OCI-LY3 (cell line): ENCODE measurements around the gene PHF10.

Experiments used
- H2AFZ ChIP-seq: fragments of 200-600, 300-600 bp; shearing (Covaris generic); 2 replicates; pipeline ENCODE4 v1.6.0; 2014; ENCODE audit warnings: antibody characterized with exemption, low read depth, low read length
- H3K27ac ChIP-seq: fragments of 200-600, 300-600 bp; sonication (generic); 2 replicates; pipeline ENCODE4 v1.5.1; 2014; ENCODE audit warnings: mild to moderate bottlenecking, low read length, moderate library complexity, mixed read lengths
- H3K27me3 ChIP-seq: fragments of 200-600, 300-600 bp; sonication (generic); 2 replicates; pipeline ENCODE4 v1.6.1; 2014; ENCODE audit warnings: low read depth, low read length, mixed read lengths
- H3K36me3 ChIP-seq: fragments of 200-600, 300-600 bp; sonication (generic); replicated peaks from 2 replicates; pipeline ENCODE3; 2014; ENCODE audit warnings: low read depth, low read length, mixed read lengths
- H3K4me1 ChIP-seq: fragments of 300-600, 200-600 bp; sonication (generic); 2 replicates; pipeline ENCODE4 v1.6.1; 2014; ENCODE audit warnings: low read length, mixed read lengths
- H3K4me2 ChIP-seq: fragments of 200-600, 300-600 bp; sonication (generic); 2 replicates; pipeline ENCODE4 v1.6.1; 2014; ENCODE audit warnings: low read length, mixed read lengths
- H3K4me3 ChIP-seq: fragments of 300-600, 200-600 bp; sonication (generic); 2 replicates; pipeline ENCODE4 v1.5.1; 2014; ENCODE audit warnings: antibody characterized with exemption, mild to moderate bottlenecking, low read length, moderate library complexity
- H3K79me2 ChIP-seq: fragments of 300-600, 200-600 bp; shearing (Covaris generic); 2 replicates; pipeline ENCODE4 v1.6.1; 2014; ENCODE audit warnings: mild to moderate bottlenecking, low read length, mixed read lengths
- H3K9ac ChIP-seq: fragments of 300-600, 200-600 bp; shearing (Covaris generic); 2 replicates; pipeline ENCODE4 v1.6.0; 2014; ENCODE audit warnings: mild to moderate bottlenecking, low read length, moderate library complexity
- H3K9me3 ChIP-seq: fragments of 200-600, 300-600 bp; shearing (Covaris generic); 2 replicates; pipeline ENCODE4 v1.6.1; 2014; ENCODE audit warnings: low read length, mixed read lengths; ENCODE audit not compliant: insufficient read depth
- H4K20me1 ChIP-seq: fragments of 200-600, 300-600 bp; sonication (generic); 2 replicates; pipeline ENCODE4 v1.6.1; 2016; ENCODE audit warnings: low read length, mixed read lengths; ENCODE audit not compliant: insufficient read depth
- CTCF ChIP-seq: fragments of 200-600, 300-600 bp; sonication (generic); IDR thresholded peaks from 2 replicates; pipeline ENCODE4 v1.5.1; 2014; ENCODE audit warnings: antibody characterized with exemption, low read length, low read depth
- EZH2phosphoT487 ChIP-seq: fragments of 200-600 bp; shearing (Covaris generic); IDR thresholded peaks from 2 replicates; pipeline ENCODE4 v1.6.1; 2018; ENCODE audit warnings: antibody characterized with exemption, mixed run types, low read depth

PHF10 gene

GRCh38 chr6:169702840-169703246 is 21.5 kb downstream of the PHF10 start:
- Histone ChIP-seq H3K36me3 (peaks cover 3% of the 10 kb centered on the region), H2AFZ (no peak overlapping the region), H3K9ac (peak overlapping the region; percentile 94), H3K4me1 (peaks cover 22% of the 10 kb centered on the region), H3K27ac (peak overlapping the region; percentile 70), H4K20me1 (0 out of 2 replicates have a peak, but pooled peaks cover 17% of the 10 kb centered on the region), H3K4me2 (peak overlapping the region; percentile 96), H3K4me3 (peak overlapping the region; percentile 97), H3K9me3 (no peaks in the 10 kb centered on the region), H3K79me2 (peaks cover 60% of the 10 kb centered on the region), H3K27me3 (no peaks in the 10 kb centered on the region)
- no peak for TF ChIP-seq CTCF
- no peak for TF ChIP-seq EZH2phosphoT487

GRCh38 chr6:169701954-169702839 is 22.1 kb downstream of the PHF10 start, which contains the start of the genes C6orf120 and WDR27:
TSS of gene C6orf120 (plus strand) at chr6:169702126. CDS start at chr6:169702460, 334 bp downstream.
TSS of gene WDR27 (minus strand) at chr6:169702029. CDS start at chr6:169689005, 13,024 bp downstream.
- H3K27me3 ChIP-seq: no peaks in the 10 kb centered on the region
- no peaks in the 10 kb centered on the region for H3K9me3 ChIP-seq
- peak within 1 kb of the TSS; percentile 97 for H3K4me3 ChIP-seq
- H3K27ac ChIP-seq: peak within 1 kb of the TSS; percentile 70
- H2AFZ ChIP-seq: peak within 1 kb of the TSS; percentile 72; the same call in 1 of the 2 replicates
- H3K36me3 ChIP-seq: peaks cover 3% of the 10 kb centered on the region
- H4K20me1 ChIP-seq: 0 out of 2 replicates have a peak, but pooled peaks cover 17% of the 10 kb centered on the region
- H3K9ac ChIP-seq: peak within 1 kb of the TSS; percentile 94
- peaks cover 60% of the 10 kb centered on the region for H3K79me2 ChIP-seq
- H3K4me1 ChIP-seq: peaks cover 22% of the 10 kb centered on the region
- H3K4me2 ChIP-seq: peak within 1 kb of the TSS; percentile 96
- TF ChIP-seq CTCF (0 out of 2 replicates have a peak, but pooled peaks have one; percentile 6), EZH2phosphoT487 (no peak)

GRCh38 chr6:169701311-169701953 is 22.9 kb downstream of the PHF10 start:
- Histone ChIP-seq H3K27me3 (no peaks in the 10 kb centered on the region), H3K4me3 (peak overlapping the region; percentile 97), H3K79me2 (peaks cover 60% of the 10 kb centered on the region), H3K4me1 (peaks cover 22% of the 10 kb centered on the region), H3K9ac (peak overlapping the region; percentile 94), H3K4me2 (peak overlapping the region; percentile 76), H3K27ac (peak overlapping the region; percentile 31), H3K9me3 (no peaks in the 10 kb centered on the region), H3K36me3 (peaks cover 3% of the 10 kb centered on the region), H2AFZ (peak overlapping the region; percentile 72; the same call in 1 of the 2 replicates), H4K20me1 (0 out of 2 replicates have a peak, but pooled peaks cover 17% of the 10 kb centered on the region)
- no peak for TF ChIP-seq CTCF
- no peak for TF ChIP-seq EZH2phosphoT487

- Histone ChIP-seq H3K4me1 (peaks cover 22% of the 10 kb centered on the region), H3K9ac (no peak overlapping the region), H3K79me2 (peaks cover 58% of the 10 kb centered on the region), H3K27me3 (no peaks in the 10 kb centered on the region), H3K9me3 (no peaks in the 10 kb centered on the region), H3K27ac (no peak overlapping the region), H3K4me2 (peak overlapping the region; percentile 76), H4K20me1 (0 out of 2 replicates have a peak, but pooled peaks cover 16% of the 10 kb centered on the region), H2AFZ (no peak overlapping the region), H3K36me3 (peaks cover 3% of the 10 kb centered on the region), H3K4me3 (no peak overlapping the region)
- TF ChIP-seq EZH2phosphoT487 (no peak), CTCF (no peak)
Measured at GRCh38 chr6:169700296-169700695, 24.0 kb downstream of the PHF10 start.
